ENCODE data around the gene APLP2. TPM values are rescaled to one million over a fixed set of nuclear protein-coding genes. Genes with fewer than 3 reads are reported as not detected.

APLP2 gene
- total RNA-seq, 1 experiment from 2014 or later: 345 TPM

- POLR2A ChIA-PET (ENCODE audit: unreplicated experiment): no interaction called here
- DNase-seq: no peak
- H3K4me3 ChIP-seq (ENCODE audit: low read length): no peak overlapping the region
- H3K9me3 ChIP-seq (ENCODE audit: low read length): no peaks in the 10 kb centered on the region
- CTCF ChIA-PET: no interaction called here
- H3K4me1 ChIP-seq (ENCODE audit: insufficient read depth, low read length): no peaks in the 10 kb centered on the region
- TF ChIP-seq CTCF (conservative IDR thresholded peaks at IDR 0.05; ENCODE audit: low read depth, low read length) (no peak), EZH2phosphoT487 (IDR thresholded peaks at IDR 0.05; ENCODE audit: borderline replicate concordance, low read length) (no peak), EZH2 (IDR thresholded peaks at IDR 0.05; ENCODE audit: low read length, unreplicated experiment) (no peak)
- H3K9ac ChIP-seq (ENCODE audit: low read length): no peak overlapping the region
- no peak overlapping the region for H2AFZ ChIP-seq (ENCODE audit: low read length)
- no peaks in the 10 kb centered on the region for H3K9me2 ChIP-seq (replicated peaks; ENCODE audit: low read length)
- H3K79me2 ChIP-seq (ENCODE audit: low read length): no peaks in the 10 kb centered on the region
- BruUV-seq (replicated peaks): no TSS peak
- H3K36me3 ChIP-seq (ENCODE audit: low read depth, low read length): no peaks in the 10 kb centered on the region
- H3K27me3 ChIP-seq (ENCODE audit: low read length): no peaks in the 10 kb centered on the region
- ATAC-seq: no peak
- H4K20me1 ChIP-seq (ENCODE audit: low read length): no peaks in the 10 kb centered on the region
- intact Hi-C loops (cut with micrococcal nuclease): no loop called here
- H3K27ac ChIP-seq (ENCODE audit: low read length): no peak overlapping the region
- no peaks in the 10 kb centered on the region for H3F3A ChIP-seq (ENCODE audit: low read length, unreplicated experiment)
- H3K4me2 ChIP-seq (ENCODE audit: low read length): no peak overlapping the region
These were observed 17.1 kb upstream of the APLP2 start for GRCh38 chr11:130052567-130052966.

- H3K79me2 ChIP-seq (ENCODE audit: low read length): no peaks in the 10 kb centered on the region
- ATAC-seq (no peak), DNase-seq (no peak)
- ChIA-PET CTCF (no interaction called here), POLR2A (ENCODE audit: unreplicated experiment) (no interaction called here)
- no peak for TF ChIP-seq EZH2 (IDR thresholded peaks at IDR 0.05; ENCODE audit: low read length, unreplicated experiment)
- TF ChIP-seq EZH2phosphoT487 (IDR thresholded peaks at IDR 0.05; ENCODE audit: borderline replicate concordance, low read length): no peak
- no peak for TF ChIP-seq CTCF (conservative IDR thresholded peaks at IDR 0.05; ENCODE audit: low read depth, low read length)
- H3K9ac ChIP-seq (ENCODE audit: low read length): no peak overlapping the region
- BruUV-seq (replicated peaks): no TSS peak
- H3K4me3 ChIP-seq (ENCODE audit: low read length): no peak overlapping the region
- no peak overlapping the region for H2AFZ ChIP-seq (ENCODE audit: low read length)
- H3F3A ChIP-seq (ENCODE audit: low read length, unreplicated experiment): no peaks in the 10 kb centered on the region
- no peaks in the 10 kb centered on the region for H3K9me3 ChIP-seq (ENCODE audit: low read length)
- no peaks in the 10 kb centered on the region for H3K4me1 ChIP-seq (ENCODE audit: insufficient read depth, low read length)
- H3K27ac ChIP-seq (ENCODE audit: low read length): no peak overlapping the region
- H4K20me1 ChIP-seq (ENCODE audit: low read length): no peaks in the 10 kb centered on the region
- intact Hi-C loops (cut with micrococcal nuclease): no loop called here
- no peaks in the 10 kb centered on the region for H3K36me3 ChIP-seq (ENCODE audit: low read depth, low read length)
- no peaks in the 10 kb centered on the region for H3K9me2 ChIP-seq (replicated peaks; ENCODE audit: low read length)
- no peaks in the 10 kb centered on the region for H3K27me3 ChIP-seq (ENCODE audit: low read length)
- H3K4me2 ChIP-seq (ENCODE audit: low read length): no peak overlapping the region
These were observed 14.7 kb upstream of the APLP2 start for GRCh38 chr11:130054966-130055365.

GRCh38 chr11:130055617-130056016 is 14.1 kb upstream of the APLP2 start:
- CTCF ChIA-PET: no interaction called here
- Histone ChIP-seq H3K9ac (ENCODE audit: low read length) (no peak overlapping the region), H3K79me2 (ENCODE audit: low read length) (no peaks in the 10 kb centered on the region), H3K36me3 (ENCODE audit: low read depth, low read length) (no peaks in the 10 kb centered on the region), H3K4me2 (ENCODE audit: low read length) (no peak overlapping the region), H3K27ac (ENCODE audit: low read length) (no peak overlapping the region), H3K4me3 (ENCODE audit: low read length) (no peak overlapping the region), H3K27me3 (ENCODE audit: low read length) (no peaks in the 10 kb centered on the region), H4K20me1 (ENCODE audit: low read length) (no peaks in the 10 kb centered on the region), H3K4me1 (ENCODE audit: insufficient read depth, low read length) (no peaks in the 10 kb centered on the region), H2AFZ (ENCODE audit: low read length) (no peak overlapping the region), H3F3A (ENCODE audit: low read length, unreplicated experiment) (no peaks in the 10 kb centered on the region), H3K9me3 (ENCODE audit: low read length) (no peaks in the 10 kb centered on the region), H3K9me2 (replicated peaks; ENCODE audit: low read length) (no peaks in the 10 kb centered on the region)
- intact Hi-C loops (cut with micrococcal nuclease): no loop called here
- TF ChIP-seq EZH2 (IDR thresholded peaks at IDR 0.05; ENCODE audit: low read length, unreplicated experiment) (no peak), CTCF (conservative IDR thresholded peaks at IDR 0.05; ENCODE audit: low read depth, low read length) (no peak), EZH2phosphoT487 (IDR thresholded peaks at IDR 0.05; ENCODE audit: borderline replicate concordance, low read length) (no peak)
- DNase-seq (no peak), ATAC-seq (no peak)
- BruUV-seq (replicated peaks): no TSS peak
- POLR2A ChIA-PET (ENCODE audit: unreplicated experiment): no interaction called here
